SK-N-SH treated with all-trans-retinoic acid at 6 μM for 48 hours (cell line): ENCODE measurements around the gene GARNL3.

ENCODE experiments used
- ATAC-seq: fragments of 200-7000 bp; cut with Tn5 transposase; 3 replicates; pipeline ENCODE4 v1.9.1; 2020; ENCODE audit warnings: mild to moderate bottlenecking, moderate library complexity
- ARNTL ChIP-seq: fragments of 450-650 bp; formaldehyde crosslinking; IDR thresholded peaks from 2 replicates; pipeline ENCODE4 v1.5.0; 2020; ENCODE audit warnings: low read depth, mild to moderate bottlenecking, moderate library complexity, borderline replicate concordance
- BACH2 ChIP-seq: fragments of 250-450 bp; sonication (Bioruptor Pico); IDR thresholded peaks from 2 replicates; pipeline ENCODE4 v1.9.0; 2021; ENCODE audit warnings: mild to moderate bottlenecking, borderline replicate concordance
- CSDC2 ChIP-seq: fragments of 250-450 bp; sonication (Bioruptor Pico); IDR thresholded peaks from 2 replicates; pipeline ENCODE4 v1.5.0; 2020; ENCODE audit warnings: mild to moderate bottlenecking, moderate library complexity
- ESRRG ChIP-seq: fragments of 250-450 bp; sonication (Bioruptor Pico); IDR thresholded peaks from 2 replicates; pipeline ENCODE4 v1.6.1; 2021; ENCODE audit warnings: mild to moderate bottlenecking
- ISL1 ChIP-seq: fragments of 250-450 bp; sonication (Bioruptor Pico); IDR thresholded peaks from 2 replicates; pipeline ENCODE4 v2.1.2; 2022; ENCODE audit warnings: mild to moderate bottlenecking, moderate library complexity
- OSR1 ChIP-seq: fragments of 250-450 bp; sonication (Bioruptor Pico); IDR thresholded peaks from 2 replicates; pipeline ENCODE4 v1.8.0; 2022; ENCODE audit warnings: moderate library complexity, mild to moderate bottlenecking, inconsistent platforms
- PPARA ChIP-seq: fragments of 250-450 bp; sonication (Bioruptor Pico); IDR thresholded peaks from 2 replicates; pipeline ENCODE4 v1.5.0; 2020; ENCODE audit warnings: mild to moderate bottlenecking, borderline replicate concordance
- RARB ChIP-seq: fragments of 250-450 bp; sonication (Bioruptor Pico); IDR thresholded peaks from 2 replicates; pipeline ENCODE4 v1.8.0; 2021; ENCODE audit warnings: mild to moderate bottlenecking, moderate library complexity
- SNAI2 ChIP-seq: fragments of 250-450 bp; sonication (Bioruptor Pico); IDR thresholded peaks from 2 replicates; pipeline ENCODE4 v1.5.0; 2020; ENCODE audit warnings: mild to moderate bottlenecking, moderate library complexity
- TCF4 ChIP-seq: fragments of 250-450 bp; sonication (Bioruptor Pico); IDR thresholded peaks from 2 replicates; pipeline ENCODE4 v1.8.0; 2021; ENCODE audit warnings: mild to moderate bottlenecking, moderate library complexity, borderline replicate concordance
- TOX ChIP-seq: fragments of 250-450 bp; sonication (Bioruptor Pico); IDR thresholded peaks from 2 replicates; pipeline ENCODE4 v1.8.0; 2021; ENCODE audit warnings: mild to moderate bottlenecking, moderate library complexity, borderline replicate concordance
- ZFP3 ChIP-seq: fragments of 250-450 bp; sonication (Bioruptor Pico); IDR thresholded peaks from 2 replicates; pipeline ENCODE4 v1.5.0; 2020; ENCODE audit warnings: mild to moderate bottlenecking, moderate library complexity
- ZFP30 ChIP-seq: fragments of 450-650 bp; formaldehyde crosslinking; IDR thresholded peaks from 2 replicates; pipeline ENCODE4 v1.5.0; 2022; ENCODE audit warnings: mild to moderate bottlenecking, moderate library complexity
- ZNF70 ChIP-seq: fragments of 450-650 bp; formaldehyde crosslinking; IDR thresholded peaks from 2 replicates; pipeline ENCODE4 v1.5.0; 2020; ENCODE audit warnings: mild to moderate bottlenecking, moderate library complexity
- ZNF8 ChIP-seq: fragments of 450-650 bp; formaldehyde crosslinking; IDR thresholded peaks from 2 replicates; pipeline ENCODE4 v1.5.0; 2020; ENCODE audit warnings: mild to moderate bottlenecking, moderate library complexity
- TF ChIP-seq, protein P1 (sequence below): fragments of 250-450 bp; sonication (Bioruptor Pico); IDR thresholded peaks from 2 replicates; pipeline ENCODE4 v1.5.0; 2020; ENCODE audit warnings: mild to moderate bottlenecking, moderate library complexity
- TF ChIP-seq, protein P2 (sequence below): fragments of 250-450 bp; sonication (Bioruptor Pico); IDR thresholded peaks from 2 replicates; pipeline ENCODE4 v1.5.1; 2021; ENCODE audit warnings: mild to moderate bottlenecking, moderate library complexity
- TF ChIP-seq, protein P3 (sequence below): fragments of 250-450 bp; sonication (Bioruptor Pico); IDR thresholded peaks from 2 replicates; pipeline ENCODE4 v1.8.0; 2021; ENCODE audit warnings: low read depth, mild to moderate bottlenecking, moderate library complexity, borderline replicate concordance

The GARNL3 gene

DNA sequence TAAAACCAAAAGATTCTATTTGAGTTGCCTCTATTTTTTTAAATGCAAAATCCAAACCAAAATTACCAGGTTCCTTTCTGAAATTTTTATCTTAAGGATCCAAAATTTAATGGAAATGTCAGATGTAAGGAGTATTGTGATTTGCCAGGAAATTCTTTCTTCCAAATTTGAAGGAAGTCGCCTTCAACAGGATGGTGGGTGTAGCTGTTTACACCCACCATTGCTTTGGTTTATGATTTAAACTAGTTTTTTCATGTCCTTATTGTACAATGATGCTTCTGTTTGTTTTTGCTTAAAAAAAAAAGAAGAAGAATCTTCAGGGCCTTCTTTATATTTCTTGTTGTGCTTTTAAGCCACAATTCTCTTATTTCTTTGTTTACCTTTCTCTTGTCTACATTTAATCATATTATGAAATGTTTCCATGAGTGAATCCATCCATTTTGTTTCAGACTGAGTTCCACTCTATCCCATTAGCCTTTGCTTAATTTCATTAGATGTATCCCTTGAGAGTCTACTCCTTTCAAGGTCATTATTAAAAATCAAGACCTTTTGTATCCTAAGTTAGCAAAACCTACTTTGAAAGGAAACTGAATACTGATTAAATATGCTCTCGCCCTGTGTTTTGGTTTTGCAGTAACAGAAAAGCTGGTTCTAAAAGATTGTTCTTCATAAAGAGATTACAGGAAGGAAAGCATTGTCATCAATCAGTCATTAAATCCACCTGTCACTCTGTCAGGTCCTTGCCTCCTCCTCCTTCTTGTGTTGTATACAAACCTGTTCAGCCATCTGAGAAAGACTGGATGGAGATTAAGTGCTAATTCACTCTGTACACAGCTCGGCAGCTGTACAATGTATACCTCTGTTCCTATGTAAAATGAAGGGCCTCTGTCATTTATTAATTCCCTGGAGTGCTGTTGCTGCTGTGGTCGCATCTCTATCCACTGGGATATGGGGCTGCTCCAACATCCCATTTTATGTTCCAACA is 86.9 kb downstream of the GARNL3 start:
- ATAC-seq = no peak
- TF ChIP-seq, protein P1, sequence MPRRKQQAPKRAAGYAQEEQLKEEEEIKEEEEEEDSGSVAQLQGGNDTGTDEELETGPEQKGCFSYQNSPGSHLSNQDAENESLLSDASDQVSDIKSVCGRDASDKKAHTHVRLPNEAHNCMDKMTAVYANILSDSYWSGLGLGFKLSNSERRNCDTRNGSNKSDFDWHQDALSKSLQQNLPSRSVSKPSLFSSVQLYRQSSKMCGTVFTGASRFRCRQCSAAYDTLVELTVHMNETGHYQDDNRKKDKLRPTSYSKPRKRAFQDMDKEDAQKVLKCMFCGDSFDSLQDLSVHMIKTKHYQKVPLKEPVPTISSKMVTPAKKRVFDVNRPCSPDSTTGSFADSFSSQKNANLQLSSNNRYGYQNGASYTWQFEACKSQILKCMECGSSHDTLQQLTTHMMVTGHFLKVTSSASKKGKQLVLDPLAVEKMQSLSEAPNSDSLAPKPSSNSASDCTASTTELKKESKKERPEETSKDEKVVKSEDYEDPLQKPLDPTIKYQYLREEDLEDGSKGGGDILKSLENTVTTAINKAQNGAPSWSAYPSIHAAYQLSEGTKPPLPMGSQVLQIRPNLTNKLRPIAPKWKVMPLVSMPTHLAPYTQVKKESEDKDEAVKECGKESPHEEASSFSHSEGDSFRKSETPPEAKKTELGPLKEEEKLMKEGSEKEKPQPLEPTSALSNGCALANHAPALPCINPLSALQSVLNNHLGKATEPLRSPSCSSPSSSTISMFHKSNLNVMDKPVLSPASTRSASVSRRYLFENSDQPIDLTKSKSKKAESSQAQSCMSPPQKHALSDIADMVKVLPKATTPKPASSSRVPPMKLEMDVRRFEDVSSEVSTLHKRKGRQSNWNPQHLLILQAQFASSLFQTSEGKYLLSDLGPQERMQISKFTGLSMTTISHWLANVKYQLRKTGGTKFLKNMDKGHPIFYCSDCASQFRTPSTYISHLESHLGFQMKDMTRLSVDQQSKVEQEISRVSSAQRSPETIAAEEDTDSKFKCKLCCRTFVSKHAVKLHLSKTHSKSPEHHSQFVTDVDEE (CRISPR knock-in tag) = no peak
- TF ChIP-seq TOX (CRISPR knock-in tag) (no peak), ESRRG (0 out of 2 replicates have a peak, but pooled peaks have one; percentile 28), ISL1 (CRISPR knock-in tag) (peak; percentile 89), SNAI2 (CRISPR knock-in tag) (0 out of 2 replicates have a peak, but pooled peaks have one; percentile 13), ZNF70 (CRISPR knock-in tag) (no peak), ZFP3 (CRISPR knock-in tag) (no peak)

DNA sequence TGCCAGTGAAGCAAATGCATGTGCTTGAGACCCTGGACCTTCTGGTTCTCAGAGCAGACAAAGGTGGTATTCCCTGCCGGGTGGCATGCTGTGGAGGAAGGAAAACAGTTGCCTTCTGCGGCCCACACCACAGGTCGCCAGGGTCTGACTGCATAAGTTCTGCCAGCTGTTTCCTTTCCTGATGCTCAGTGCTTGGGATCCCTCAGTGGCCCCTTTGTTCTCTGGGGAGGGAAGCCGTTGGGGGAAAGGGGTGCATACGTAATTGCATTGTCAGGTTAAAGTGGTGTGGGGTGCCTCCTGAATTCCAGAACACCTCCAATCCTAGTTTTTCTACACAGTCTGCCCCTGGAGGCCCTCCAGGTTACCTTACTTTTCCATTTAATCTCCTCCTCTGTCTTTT is 89.3 kb downstream of the GARNL3 start:
- ATAC-seq = no peak
- no peak for TF ChIP-seq TCF4 (CRISPR knock-in tag)
- TF ChIP-seq RARB (CRISPR knock-in tag) = no peak
- TF ChIP-seq PPARA (CRISPR knock-in tag) = no peak
- TF ChIP-seq ISL1 (CRISPR knock-in tag) = no peak
- TF ChIP-seq, all 23 proteins: peak for 0

DNA sequence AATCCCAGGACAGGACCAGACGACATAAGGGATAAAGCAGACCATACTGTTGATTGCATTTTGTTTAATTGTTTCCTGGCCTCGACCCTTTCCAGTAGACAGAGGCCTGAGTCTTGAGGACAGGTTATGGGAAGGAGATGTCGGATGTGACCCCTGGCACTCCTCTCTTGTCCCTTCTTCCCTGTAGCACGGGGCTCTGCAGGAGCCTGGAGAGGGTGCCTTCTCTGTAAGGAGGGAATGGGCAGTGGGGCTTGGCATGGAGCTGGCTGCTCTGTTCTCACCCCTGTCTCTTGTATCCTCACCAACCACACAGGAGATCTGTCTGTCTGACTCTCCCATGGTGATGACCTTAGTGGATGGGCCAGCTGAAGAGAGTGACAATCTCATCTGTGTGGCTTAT is 92.3 kb downstream of the GARNL3 start:
- ATAC-seq = no peak; the same call in 2 of the 3 replicates
- no peak for TF ChIP-seq SNAI2 (CRISPR knock-in tag)
- TF ChIP-seq, protein P2, sequence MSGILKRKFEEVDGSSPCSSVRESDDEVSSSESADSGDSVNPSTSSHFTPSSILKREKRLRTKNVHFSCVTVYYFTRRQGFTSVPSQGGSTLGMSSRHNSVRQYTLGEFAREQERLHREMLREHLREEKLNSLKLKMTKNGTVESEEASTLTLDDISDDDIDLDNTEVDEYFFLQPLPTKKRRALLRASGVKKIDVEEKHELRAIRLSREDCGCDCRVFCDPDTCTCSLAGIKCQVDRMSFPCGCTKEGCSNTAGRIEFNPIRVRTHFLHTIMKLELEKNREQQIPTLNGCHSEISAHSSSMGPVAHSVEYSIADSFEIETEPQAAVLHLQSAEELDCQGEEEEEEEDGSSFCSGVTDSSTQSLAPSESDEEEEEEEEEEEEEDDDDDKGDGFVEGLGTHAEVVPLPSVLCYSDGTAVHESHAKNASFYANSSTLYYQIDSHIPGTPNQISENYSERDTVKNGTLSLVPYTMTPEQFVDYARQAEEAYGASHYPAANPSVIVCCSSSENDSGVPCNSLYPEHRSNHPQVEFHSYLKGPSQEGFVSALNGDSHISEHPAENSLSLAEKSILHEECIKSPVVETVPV (CRISPR knock-in tag) = no peak
- no peak for TF ChIP-seq ZNF8
- TF ChIP-seq BACH2 (CRISPR knock-in tag) = no peak
- no peak for TF ChIP-seq ARNTL (CRISPR knock-in tag)
- no peak for TF ChIP-seq RARB (CRISPR knock-in tag)

DNA sequence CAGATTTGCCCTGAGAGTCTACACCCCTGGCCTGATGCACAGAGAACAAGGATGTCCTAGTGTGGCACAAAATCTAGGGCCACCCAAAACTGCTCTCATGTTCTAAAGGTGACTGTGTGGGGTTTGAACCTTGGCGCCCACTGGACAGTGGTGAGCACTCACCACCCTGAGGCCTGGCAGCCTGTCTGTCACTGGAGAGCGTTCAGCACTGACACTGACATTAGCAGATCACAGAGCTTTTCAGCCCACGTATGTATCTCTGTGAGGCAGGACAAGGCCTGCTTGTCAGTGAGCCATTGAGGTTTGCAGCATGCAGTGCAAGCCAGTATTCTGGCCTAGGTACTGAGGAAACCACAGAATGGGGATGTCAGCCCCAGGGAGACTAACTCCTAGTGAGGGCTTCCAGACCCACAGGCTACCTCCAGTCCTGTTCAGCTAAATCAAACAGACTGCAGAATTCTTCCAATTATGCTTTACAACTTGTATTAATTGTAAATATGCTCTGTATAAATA is 93.5 kb downstream of the GARNL3 start:
- TF ChIP-seq ZFP30 (no peak), BACH2 (CRISPR knock-in tag) (no peak), TOX (CRISPR knock-in tag) (no peak), CSDC2 (CRISPR knock-in tag) (no peak), SNAI2 (CRISPR knock-in tag) (no peak)
- TF ChIP-seq, protein P1 (CRISPR knock-in tag) = no peak
- ATAC-seq = peak; percentile 70

DNA sequence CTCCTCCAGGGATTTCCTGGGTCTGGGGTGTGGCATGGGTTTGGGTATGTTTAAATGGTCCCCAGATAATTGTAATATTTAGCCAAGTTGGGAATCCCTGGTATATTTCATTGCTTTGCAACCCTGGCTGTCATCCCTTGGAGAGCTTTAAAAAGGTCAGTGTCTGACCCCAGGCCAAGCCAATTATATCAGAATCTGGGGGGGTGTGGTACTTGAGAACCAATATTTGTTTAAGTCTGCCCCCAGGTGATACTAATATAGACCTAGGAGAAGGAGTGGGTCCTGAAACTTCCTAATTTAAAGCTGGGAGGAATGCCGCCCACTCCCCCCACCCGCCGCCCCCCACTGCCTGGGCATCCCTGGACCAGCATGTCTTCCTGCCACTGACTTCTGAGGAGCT is 94.2 kb downstream of the GARNL3 start:
- ATAC-seq = no peak

More for the DNA sequence above, 94.2 kb downstream of the GARNL3 start:
- no peak for TF ChIP-seq OSR1 (CRISPR knock-in tag)
- TF ChIP-seq, protein P3, sequence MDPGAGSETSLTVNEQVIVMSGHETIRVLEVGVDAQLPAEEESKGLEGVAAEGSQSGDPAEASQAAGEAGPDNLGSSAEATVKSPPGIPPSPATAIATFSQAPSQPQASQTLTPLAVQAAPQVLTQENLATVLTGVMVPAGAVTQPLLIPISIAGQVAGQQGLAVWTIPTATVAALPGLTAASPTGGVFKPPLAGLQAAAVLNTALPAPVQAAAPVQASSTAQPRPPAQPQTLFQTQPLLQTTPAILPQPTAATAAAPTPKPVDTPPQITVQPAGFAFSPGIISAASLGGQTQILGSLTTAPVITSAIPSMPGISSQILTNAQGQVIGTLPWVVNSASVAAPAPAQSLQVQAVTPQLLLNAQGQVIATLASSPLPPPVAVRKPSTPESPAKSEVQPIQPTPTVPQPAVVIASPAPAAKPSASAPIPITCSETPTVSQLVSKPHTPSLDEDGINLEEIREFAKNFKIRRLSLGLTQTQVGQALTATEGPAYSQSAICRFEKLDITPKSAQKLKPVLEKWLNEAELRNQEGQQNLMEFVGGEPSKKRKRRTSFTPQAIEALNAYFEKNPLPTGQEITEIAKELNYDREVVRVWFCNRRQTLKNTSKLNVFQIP (CRISPR knock-in tag) = no peak
